DOHH2 (cell line): Measurements from ENCODE around the gene SCNN1B.

Experiments
- H3F3A ChIP-seq: fragments of 200-600 bp; sonication (generic), shearing (Covaris generic); 2 replicates; pipeline ENCODE4 v1.6.0; 2016; ENCODE audit warnings: antibody characterized with exemption, mild to moderate bottlenecking; ENCODE audit not compliant: control insufficient read depth, insufficient read depth
- H3K27ac ChIP-seq: fragments of 200-600 bp; sonication (generic); 2 replicates; pipeline ENCODE4 v1.5.1; 2014; ENCODE audit warnings: low read depth, mild to moderate bottlenecking, low read length, moderate library complexity
- H3K27me3 ChIP-seq: fragments of 200-600 bp; sonication (generic); 2 replicates; pipeline ENCODE4 v1.6.1; 2014; ENCODE audit warnings: mild to moderate bottlenecking, low read length, mixed read lengths; ENCODE audit not compliant: control insufficient read depth
- H3K36me3 ChIP-seq: fragments of 200-600 bp; sonication (generic); 2 replicates; pipeline ENCODE4 v1.6.1; 2014; ENCODE audit warnings: mild to moderate bottlenecking, low read length, moderate library complexity, mixed read lengths; ENCODE audit not compliant: control insufficient read depth
- H3K4me1 ChIP-seq: fragments of 200-600 bp; sonication (generic); 2 replicates; pipeline ENCODE4 v1.6.1; 2014; ENCODE audit warnings: mild to moderate bottlenecking, low read length, mixed read lengths; ENCODE audit not compliant: control insufficient read depth
- H3K4me2 ChIP-seq: fragments of 200-600 bp; sonication (generic); 2 replicates; pipeline ENCODE4 v1.6.0; 2014; ENCODE audit warnings: mild to moderate bottlenecking, low read length, moderate library complexity
- H3K4me3 ChIP-seq: fragments of 200-600 bp; sonication (generic); 2 replicates; pipeline ENCODE4 v1.5.1; 2014; ENCODE audit warnings: mild to moderate bottlenecking, low read length, mixed read lengths
- H3K79me2 ChIP-seq: fragments of 200-600 bp; sonication (generic); 2 replicates; pipeline ENCODE4 v1.6.1; 2014; ENCODE audit warnings: mild to moderate bottlenecking, low read length, mixed read lengths; ENCODE audit not compliant: control insufficient read depth
- H3K9me2 ChIP-seq: fragments of 200-600 bp; sonication (generic); replicated peaks from 2 replicates; pipeline ENCODE4 v1.6.1; 2014; ENCODE audit warnings: mild to moderate bottlenecking, low read length, mixed read lengths; ENCODE audit not compliant: control insufficient read depth
- H3K9me3 ChIP-seq: fragments of 200-600 bp; sonication (generic); 2 replicates; pipeline ENCODE4 v1.6.1; 2014; ENCODE audit warnings: antibody characterized with exemption, low read length, mixed read lengths; ENCODE audit not compliant: control insufficient read depth, insufficient read depth
- H4K20me1 ChIP-seq: fragments of 200-600 bp; sonication (generic); 2 replicates; pipeline ENCODE4 v1.6.0; 2014; ENCODE audit warnings: low read depth, mild to moderate bottlenecking, antibody characterized with exemption, low read length, moderate library complexity; ENCODE audit not compliant: control insufficient read depth, insufficient read depth
- EZH2phosphoT487 ChIP-seq: fragments of 200-600 bp; sonication (generic); IDR thresholded peaks from 2 replicates; pipeline ENCODE4 v1.6.1; 2017; ENCODE audit warnings: borderline replicate concordance, mild to moderate bottlenecking, antibody characterized with exemption, low read length, moderate library complexity, mixed read lengths
- TF ChIP-seq, protein P1 (sequence below): fragments of 200-600 bp; sonication (generic); IDR thresholded peaks from one replicate; pipeline ENCODE4 v1.5.1; 2014; ENCODE audit warnings: antibody characterized with exemption, mild to moderate bottlenecking, low read depth, low read length; ENCODE audit not compliant: poor library complexity, severe bottlenecking

SCNN1B gene

DNA sequence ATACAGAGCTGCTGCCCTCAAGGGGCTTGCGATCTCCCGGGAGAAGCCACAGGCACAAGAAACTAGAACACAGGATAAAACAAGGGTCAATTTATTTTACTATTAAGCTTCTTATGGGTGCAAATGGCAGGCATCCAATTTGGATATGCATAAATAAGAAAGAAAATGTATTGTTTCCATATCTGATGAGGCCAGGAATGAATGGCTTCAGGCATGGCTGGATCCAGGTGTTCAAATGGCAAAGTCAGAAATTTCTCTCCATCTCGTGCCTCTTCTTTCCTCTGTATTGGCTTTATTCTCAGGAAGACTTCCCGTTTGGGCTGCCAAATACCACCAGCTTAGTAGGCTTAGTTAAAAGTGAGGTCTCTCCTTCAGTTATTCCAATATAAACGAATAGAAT, 43.1 kb downstream of the SCNN1B start:
- TF ChIP-seq EZH2phosphoT487 = no peak
- TF ChIP-seq, protein P1, sequence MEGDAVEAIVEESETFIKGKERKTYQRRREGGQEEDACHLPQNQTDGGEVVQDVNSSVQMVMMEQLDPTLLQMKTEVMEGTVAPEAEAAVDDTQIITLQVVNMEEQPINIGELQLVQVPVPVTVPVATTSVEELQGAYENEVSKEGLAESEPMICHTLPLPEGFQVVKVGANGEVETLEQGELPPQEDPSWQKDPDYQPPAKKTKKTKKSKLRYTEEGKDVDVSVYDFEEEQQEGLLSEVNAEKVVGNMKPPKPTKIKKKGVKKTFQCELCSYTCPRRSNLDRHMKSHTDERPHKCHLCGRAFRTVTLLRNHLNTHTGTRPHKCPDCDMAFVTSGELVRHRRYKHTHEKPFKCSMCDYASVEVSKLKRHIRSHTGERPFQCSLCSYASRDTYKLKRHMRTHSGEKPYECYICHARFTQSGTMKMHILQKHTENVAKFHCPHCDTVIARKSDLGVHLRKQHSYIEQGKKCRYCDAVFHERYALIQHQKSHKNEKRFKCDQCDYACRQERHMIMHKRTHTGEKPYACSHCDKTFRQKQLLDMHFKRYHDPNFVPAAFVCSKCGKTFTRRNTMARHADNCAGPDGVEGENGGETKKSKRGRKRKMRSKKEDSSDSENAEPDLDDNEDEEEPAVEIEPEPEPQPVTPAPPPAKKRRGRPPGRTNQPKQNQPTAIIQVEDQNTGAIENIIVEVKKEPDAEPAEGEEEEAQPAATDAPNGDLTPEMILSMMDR = no peak
- Histone ChIP-seq H3K79me2 (no peaks in the 10 kb centered on the region), H3K9me3 (no peaks in the 10 kb centered on the region), H3K27me3 (peaks cover 3% of the 10 kb centered on the region; the same call in 1 of the 2 replicates), H4K20me1 (no peaks in the 10 kb centered on the region), H3F3A (no peaks in the 10 kb centered on the region), H3K4me1 (no peaks in the 10 kb centered on the region), H3K9me2 (no peaks in the 10 kb centered on the region), H3K36me3 (no peaks in the 10 kb centered on the region), H3K4me3 (no peak overlapping the region), H3K27ac (no peak overlapping the region), H3K4me2 (no peak overlapping the region)

DNA sequence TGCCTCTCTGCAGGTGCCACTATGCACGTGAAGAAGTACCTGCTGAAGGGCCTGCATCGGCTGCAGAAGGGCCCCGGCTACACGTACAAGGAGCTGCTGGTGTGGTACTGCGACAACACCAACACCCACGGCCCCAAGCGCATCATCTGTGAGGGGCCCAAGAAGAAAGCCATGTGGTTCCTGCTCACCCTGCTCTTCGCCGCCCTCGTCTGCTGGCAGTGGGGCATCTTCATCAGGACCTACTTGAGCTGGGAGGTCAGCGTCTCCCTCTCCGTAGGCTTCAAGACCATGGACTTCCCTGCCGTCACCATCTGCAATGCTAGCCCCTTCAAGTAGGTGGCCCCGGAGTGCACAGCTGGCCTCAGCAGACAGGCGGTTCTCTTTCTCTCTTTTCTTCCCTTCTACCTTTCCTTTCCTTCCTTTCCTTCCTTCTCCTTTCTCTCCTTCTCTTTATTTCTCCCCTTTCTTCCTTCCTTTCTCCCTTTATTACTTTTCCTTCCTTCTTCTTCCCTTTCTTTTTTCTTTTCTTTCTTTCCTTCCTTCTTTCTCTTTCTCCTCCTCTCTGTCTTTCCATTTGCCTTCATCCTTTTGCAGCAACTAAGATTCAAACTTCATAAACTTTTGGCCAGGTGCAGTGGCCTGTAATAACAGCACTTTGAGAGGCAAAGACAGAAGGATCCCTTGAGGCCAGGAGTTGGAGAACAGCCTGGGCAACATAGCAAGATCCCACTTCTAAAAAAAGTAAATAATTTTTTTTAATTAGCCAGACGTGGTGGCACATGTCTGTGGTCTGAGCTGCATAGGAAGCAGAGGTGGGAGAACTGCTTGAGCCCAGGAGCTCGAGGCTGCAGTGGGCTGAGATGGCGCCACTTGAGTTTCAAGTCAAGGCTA, 46.7 kb downstream of the SCNN1B start:
- no peaks in the 10 kb centered on the region for H4K20me1 ChIP-seq
- no peaks in the 10 kb centered on the region for H3K9me3 ChIP-seq
- H3K27me3 ChIP-seq = peaks cover 3% of the 10 kb centered on the region; the same call in 1 of the 2 replicates
- H3K9me2 ChIP-seq = no peaks in the 10 kb centered on the region
- H3K79me2 ChIP-seq = no peaks in the 10 kb centered on the region
- H3K27ac ChIP-seq = no peak overlapping the region
- no peak overlapping the region for H3K4me3 ChIP-seq
- no peaks in the 10 kb centered on the region for H3K36me3 ChIP-seq
- no peak overlapping the region for H3K4me2 ChIP-seq
- TF ChIP-seq, protein P1 = no peak
- TF ChIP-seq EZH2phosphoT487 = no peak
- H3F3A ChIP-seq = no peaks in the 10 kb centered on the region
- H3K4me1 ChIP-seq = no peaks in the 10 kb centered on the region

DNA sequence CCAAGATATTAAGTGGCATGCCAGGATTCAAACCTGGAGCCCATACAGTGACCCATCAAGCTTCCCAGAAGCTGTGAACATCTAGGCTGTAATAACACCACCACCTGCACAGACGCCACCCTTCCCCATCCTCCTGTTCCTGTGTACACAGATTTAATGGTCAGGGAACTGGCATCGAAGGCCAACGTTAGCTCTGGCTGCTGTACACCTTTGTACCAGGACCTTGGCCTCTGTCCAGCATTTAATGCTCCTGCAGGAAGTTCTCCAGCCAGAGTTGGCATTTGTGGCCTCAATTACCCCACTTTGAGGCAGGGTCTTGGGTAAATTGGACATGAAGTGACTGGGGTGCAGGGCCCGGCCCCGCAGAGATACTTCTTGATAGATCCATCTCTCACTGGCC, 49.3 kb downstream of the SCNN1B start:
- no peak for TF ChIP-seq EZH2phosphoT487

GRCh38 chr16:23353440-23353839, 51.3 kb downstream of the SCNN1B start:
- no peaks in the 10 kb centered on the region for H3K4me1 ChIP-seq
- H3K79me2 ChIP-seq = no peaks in the 10 kb centered on the region
- no peaks in the 10 kb centered on the region for H3F3A ChIP-seq
- H3K27ac ChIP-seq = no peak overlapping the region
- TF ChIP-seq, protein P1 = no peak
- no peak for TF ChIP-seq EZH2phosphoT487
- no peaks in the 10 kb centered on the region for H4K20me1 ChIP-seq
- H3K4me3 ChIP-seq = no peak overlapping the region
- H3K27me3 ChIP-seq = peaks cover 3% of the 10 kb centered on the region; the same call in 1 of the 2 replicates
- H3K4me2 ChIP-seq = no peak overlapping the region
- no peaks in the 10 kb centered on the region for H3K9me2 ChIP-seq
- no peaks in the 10 kb centered on the region for H3K36me3 ChIP-seq
- no peaks in the 10 kb centered on the region for H3K9me3 ChIP-seq

More for the DNA sequence above, 49.3 kb downstream of the SCNN1B start:
- Histone ChIP-seq H3K27ac (no peak overlapping the region), H3K27me3 (peaks cover 3% of the 10 kb centered on the region; the same call in 1 of the 2 replicates), H4K20me1 (no peaks in the 10 kb centered on the region), H3K4me1 (no peaks in the 10 kb centered on the region), H3K9me2 (no peaks in the 10 kb centered on the region), H3K79me2 (no peaks in the 10 kb centered on the region), H3K9me3 (no peaks in the 10 kb centered on the region), H3F3A (no peaks in the 10 kb centered on the region), H3K36me3 (no peaks in the 10 kb centered on the region), H3K4me3 (no peak overlapping the region), H3K4me2 (no peak overlapping the region)
